DOHH2 (cell line): ENCODE measurements around the gene DOCK4.

Experiments
- CTCF ChIP-seq: fragments of 200-600 bp; sonication (generic); IDR thresholded peaks from one replicate; pipeline ENCODE4 v1.5.1; 2014; ENCODE audit warnings: antibody characterized with exemption, mild to moderate bottlenecking, low read depth, low read length; ENCODE audit not compliant: poor library complexity, severe bottlenecking
- EZH2phosphoT487 ChIP-seq: fragments of 200-600 bp; sonication (generic); IDR thresholded peaks from 2 replicates; pipeline ENCODE4 v1.6.1; 2017; ENCODE audit warnings: borderline replicate concordance, mild to moderate bottlenecking, antibody characterized with exemption, low read length, moderate library complexity, mixed read lengths

- TF ChIP-seq CTCF (no peak), EZH2phosphoT487 (no peak)
Measured at GRCh38 chr7:112159351-112159750, 46.8 kb downstream of the DOCK4 start.
